Islet precursor cell (in vitro differentiated cells): Measurements from ENCODE around the gene AARSD1.
"Not testable (repeated sequence)": the region's sequence is repeated elsewhere in the genome, so short reads cannot be mapped to it uniquely, and the experiment has no call there.

Experiments
- DNase-seq: peaks from one replicate; pipeline ENCODE4 v3.0.0-alpha.2; 2018

AARSD1 gene

DNA sequence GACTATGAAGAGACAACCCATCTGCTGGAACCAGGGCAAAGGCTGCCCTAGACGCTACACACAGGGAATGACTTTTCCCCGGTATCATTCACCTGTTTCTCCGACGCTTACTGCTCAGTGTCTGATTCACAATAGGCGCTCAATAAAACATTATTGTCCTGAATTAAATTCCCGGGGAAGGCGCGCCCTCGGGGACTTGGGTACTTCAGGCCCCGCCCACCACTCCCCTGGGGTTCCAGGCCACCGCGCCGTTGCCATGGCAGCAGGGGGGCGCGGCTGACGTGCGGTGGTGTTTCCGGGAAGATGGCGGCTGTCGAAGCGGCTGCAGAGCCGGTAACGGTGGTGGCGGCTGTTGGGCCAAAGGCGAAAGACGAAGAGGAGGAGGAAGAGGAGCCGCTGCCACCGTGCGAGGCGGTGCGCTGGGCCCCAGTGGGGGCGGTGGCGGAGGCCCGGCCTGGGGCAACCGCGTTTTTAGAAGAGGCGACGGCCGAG lies 16.1 kb upstream of the AARSD1 start, which contains the start of gene RUNDC1:
Gene RUNDC1, plus strand, starts transcription at position 292 of the 492 bp plus-strand sequence. Its CDS starts 12 bp downstream, at position 304.
- DNase-seq = peak; percentile 92

DNA sequence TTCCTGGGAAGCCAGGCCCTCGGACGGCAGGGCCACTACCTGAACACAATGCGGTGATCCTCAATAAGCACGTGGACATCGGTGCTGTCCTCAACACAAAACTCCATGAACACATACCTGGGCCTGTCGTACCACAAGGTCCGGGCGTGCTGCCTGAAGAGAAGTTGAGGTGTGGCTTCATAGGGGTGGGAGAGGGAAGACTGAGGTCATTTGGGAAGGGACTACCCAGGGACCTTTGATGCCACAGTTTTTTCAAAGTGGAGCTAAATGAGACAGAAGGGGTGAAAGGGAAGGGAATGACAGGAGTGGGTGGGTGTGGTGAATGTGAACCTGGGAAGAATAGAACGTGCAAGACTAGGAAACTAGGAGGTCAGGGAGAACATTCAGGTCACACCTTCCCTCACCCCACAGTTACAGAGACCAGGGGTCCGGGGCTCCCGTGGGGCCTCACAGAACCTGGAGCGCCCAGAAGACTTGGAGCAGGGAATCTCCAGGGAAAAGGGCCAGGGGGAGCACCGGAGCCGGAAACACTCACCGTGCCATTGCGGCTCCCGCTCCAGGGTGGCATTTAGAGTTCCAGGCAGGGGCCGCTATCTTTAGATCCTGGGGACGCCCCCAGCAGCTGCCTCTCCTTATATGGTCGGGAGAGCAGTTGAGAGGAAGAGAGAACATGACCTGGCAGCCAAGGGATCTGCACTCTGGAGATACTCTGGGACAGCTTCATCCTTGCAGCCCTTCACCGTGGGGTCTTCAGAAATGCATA lies 15.4 kb upstream of the AARSD1 start, which contains the start of gene PTGES3L:
Gene PTGES3L, minus strand, starts transcription at position 570 of the 763 bp plus-strand sequence. Its CDS starts 27 bp downstream, at position 543.
- DNase-seq = peak; percentile 92

DNA sequence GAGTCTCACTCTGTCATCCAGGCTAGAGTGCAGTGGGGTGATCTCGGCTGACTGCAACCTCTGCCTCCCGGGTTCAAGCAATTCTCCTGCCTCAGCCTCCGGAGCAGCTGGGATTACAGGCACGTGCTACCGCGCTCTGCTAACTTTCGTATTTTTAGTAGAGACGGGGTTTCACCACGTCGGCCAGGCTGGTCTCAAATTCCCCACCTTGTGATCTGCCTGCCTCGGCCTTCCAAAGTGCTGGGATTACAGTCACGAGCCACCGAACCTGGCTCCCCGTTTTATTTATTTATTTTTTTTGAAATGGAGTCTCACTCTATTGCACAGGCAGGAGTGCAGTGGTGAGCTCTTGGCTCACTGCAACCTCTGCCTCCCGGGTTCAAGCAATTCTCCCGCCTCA lies 11.4 kb upstream of the AARSD1 start:
- DNase-seq = not testable (repeated sequence)

DNA sequence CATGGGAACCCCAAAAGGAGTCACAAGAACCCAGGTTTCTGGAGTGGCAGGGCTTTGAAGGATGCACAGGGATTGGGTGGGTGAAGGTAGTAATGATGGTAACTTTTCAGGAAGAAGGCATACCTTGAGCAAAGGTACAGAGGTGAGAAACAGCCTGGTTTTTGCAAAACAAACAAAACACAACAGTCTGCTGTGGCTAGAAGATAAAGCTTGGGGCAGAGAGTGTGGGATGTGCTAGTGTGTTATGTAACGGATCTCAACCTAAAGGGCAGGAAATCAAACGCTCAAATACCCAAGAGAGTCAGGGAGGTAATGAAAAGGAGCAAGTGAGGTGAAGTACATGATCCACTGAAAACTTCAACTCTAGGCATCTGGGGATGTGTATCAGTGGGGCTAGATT lies 11.0 kb upstream of the AARSD1 start:
- no peak for DNase-seq

DNA sequence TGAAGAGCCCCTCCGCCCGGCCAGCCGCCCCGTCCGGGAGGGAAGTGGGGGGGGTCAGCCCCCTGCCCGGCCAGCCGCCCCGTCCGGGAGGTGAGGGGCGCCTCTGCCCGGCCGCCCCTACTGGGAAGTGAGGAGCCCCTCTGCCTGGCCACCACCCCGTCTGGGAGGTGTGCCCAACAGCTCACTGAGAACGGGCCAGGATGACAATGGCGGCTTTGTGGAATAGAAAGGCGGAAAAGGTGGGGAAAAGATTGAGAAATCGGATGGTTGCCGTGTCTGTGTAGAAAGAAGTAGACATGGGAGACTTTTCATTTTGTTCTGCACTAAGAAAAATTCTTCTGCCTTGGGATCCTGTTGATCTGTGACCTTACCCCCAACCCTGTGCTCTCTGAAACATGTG lies 9.1 kb upstream of the AARSD1 start:
- not testable (repeated sequence) for DNase-seq

DNA sequence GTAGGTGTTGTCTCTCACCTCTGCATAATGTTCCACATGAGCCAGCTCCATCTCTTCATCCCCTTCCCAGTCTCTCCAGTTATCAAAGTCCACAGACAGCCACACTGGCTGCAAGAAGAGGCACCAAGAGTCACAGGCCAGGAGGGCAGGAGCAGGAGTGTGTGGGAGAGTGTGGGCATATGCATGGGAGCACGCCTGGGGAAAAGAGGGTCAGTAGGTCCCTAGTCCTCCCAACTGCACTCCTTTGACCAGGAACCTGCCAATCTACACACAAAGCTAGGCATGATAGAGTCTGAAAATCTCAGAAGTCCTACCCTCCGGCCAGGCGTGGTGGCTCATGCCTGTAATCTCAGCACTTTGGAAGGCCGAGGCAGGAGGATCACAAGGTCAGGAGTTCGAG lies 7.3 kb upstream of the AARSD1 start:
- DNase-seq = no peak

DNA sequence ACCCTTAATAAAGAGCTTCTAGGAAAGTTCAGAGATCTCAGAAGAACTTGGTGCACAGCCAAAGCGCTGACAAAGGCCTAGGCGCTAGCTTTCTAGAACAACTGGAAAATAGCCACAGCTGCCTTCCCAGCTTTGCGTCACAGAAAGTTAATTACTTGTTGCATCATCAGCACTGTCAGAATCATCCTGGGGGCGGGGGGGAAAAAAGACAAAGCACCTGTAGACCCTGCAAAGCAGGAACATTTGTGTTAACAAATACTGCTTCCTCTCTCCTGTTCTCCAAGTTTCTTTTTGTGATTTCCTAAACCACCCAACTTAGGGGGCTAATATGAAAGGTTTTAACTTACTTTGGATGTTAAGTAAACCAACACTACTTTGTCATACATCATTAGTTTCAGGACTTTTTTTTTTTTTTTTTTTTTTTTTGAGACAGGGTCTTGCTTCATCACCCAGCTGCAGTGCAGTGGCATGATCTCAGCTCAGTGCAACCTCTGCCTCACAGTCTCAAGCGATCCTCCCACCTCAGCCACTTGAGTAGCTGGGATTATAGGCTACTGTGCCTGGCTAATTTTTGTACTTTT lies 4.8 kb upstream of the AARSD1 start:
- DNase-seq = no peak

DNA sequence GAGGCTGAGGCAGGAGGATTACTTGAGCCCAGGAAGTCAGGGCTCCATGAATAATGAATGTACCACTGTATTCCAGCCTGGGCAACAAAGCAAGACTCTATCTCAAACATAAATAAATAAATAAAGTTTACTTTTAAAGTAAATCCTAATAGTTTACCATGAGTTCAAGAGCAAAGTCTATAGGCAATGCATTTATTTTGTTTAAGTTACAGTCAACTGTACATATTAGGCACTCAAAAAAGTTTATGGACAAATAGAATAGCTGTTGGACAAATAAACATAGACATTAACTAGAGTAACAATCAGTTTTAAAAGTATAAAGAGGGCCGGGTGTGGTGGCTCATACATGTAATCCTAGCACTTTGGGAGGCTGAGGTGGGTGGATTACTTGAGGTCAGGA lies 3.7 kb upstream of the AARSD1 start:
- DNase-seq = no peak

DNA sequence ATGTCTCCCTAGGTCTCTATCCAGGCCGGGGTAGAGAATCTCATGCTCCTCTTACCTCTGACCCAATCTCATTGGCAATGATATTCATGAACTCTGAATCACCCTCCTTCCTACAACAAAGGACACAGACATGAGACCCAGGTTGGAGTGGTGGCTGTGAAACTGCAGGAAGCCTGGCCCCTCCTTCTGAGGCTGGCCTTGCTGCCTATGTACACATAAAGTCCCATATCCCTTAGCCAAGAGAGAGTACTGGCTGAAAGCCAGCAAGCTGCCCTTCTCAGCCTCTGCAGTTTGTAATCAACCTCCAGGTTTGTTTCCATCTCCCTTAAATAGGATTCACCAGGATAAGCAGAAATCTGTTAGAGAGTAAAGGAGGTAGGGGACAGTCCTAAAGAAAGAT lies 10.6 kb downstream of the AARSD1 start:
- no peak for DNase-seq

DNA sequence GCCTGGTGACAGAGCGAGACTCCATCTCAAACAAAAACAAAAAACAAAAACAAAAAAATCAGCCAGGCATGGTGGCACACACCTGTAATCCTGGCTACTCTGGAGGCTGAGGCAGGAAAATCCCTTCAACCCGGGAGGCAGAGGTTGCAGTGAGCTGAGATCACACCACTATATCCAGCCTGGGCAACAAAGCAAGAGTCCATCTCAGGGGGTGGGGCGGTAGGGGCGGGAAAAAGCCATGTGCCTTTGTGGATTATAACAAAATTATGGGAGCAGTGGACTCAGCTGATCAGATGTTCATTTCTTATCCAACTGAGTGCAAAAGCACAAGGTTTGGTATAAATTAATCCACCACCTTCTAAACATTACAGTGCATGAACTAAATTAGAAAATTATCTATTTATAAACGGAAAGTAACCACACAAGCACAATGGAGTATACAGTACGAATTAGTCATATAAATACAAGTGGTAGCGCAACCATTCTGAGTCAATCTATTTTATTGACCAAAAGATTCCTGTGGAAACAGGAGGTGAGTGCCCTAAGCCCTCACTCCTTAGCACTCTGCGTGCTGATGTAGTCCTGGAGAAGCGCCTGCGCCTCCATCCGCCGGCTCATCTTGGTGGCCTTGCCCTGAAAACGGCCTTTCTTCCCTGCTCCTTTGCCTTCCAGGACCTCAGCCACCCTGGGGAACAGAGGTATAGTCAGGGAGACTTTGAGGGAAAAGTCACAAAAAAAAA lies 14.0 kb downstream of the AARSD1 start:
- DNase-seq = no peak

DNA sequence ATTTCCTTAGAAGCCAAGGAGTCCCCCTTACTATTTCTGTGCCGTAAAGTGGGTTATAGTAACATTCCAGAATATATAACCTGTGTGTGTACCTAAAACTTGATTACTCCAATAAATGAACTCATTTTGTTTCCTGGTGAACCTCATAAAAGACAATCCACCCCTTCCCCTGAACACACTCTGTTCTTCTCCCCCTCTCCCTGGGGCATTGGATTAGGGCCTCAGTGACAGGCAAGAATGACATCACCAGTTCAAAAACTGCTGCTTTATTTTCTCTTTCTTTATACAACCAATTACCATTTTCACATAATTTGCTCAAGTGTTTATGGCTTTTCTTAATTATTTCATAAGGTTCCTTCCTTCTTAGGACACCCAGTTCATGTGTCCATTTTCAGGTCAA lies 17.4 kb downstream of the AARSD1 start:
- no peak for DNase-seq

DNA sequence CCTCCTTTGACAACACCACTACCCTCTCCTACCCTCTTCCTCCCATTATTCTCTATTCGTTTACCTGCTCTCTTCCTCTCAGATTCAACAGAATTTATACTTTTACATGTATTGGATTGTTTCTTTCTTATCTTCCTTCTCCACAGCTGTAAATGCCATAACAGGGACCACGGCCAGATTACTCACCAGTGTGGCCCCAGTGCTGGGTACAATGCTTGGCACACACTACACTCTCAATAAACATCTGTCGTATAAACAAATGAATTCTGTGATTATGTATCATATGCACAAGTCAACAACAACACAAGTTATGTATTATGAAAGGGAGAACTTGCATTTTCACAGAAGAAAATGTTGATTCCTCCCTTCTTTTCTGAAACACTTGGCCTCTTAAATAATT lies 20.0 kb downstream of the AARSD1 start:
- no peak for DNase-seq

DNA sequence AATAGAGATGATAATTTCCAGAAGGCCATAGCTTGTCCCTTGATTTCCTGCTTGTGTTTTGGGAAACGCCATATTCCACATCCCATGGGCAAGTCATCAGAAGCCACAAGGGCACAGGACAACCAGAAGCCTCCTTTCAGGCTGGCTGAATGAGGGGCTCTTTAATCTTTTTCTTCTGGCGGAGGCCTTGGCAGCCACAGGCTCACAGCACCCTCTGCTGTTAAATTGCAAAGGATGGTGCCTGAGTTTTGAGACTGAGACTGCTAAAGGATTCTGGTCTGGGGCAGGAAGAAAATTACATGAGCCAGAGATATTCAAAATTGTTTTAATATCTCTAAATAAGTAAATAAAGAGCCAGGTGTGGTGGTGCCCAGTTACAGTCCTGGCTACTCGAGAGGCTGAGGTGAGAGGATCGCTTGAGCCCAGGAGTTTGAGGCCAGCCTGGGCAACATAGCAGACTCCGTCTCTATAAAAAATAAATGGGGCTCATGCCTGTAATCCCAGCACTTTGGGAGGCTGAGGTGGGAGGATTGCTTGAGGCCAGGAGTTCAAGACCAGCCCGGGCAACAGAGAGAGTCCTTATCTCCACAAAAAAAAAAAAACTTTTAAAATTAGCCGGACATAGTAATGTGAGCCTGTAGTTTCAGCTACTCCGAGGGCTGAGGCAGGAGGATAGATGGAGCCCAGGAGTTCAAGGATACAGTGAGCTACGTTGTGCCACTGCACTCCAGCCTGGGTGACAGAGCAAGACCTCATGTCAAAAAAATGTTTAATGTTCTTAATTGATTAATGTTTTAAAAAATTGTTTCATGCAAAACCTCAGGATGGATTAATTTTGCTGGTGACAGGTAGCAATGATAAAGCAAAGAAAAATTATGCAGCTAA lies 26.3 kb downstream of the AARSD1 start:
- peak; percentile 88 for DNase-seq

DNA sequence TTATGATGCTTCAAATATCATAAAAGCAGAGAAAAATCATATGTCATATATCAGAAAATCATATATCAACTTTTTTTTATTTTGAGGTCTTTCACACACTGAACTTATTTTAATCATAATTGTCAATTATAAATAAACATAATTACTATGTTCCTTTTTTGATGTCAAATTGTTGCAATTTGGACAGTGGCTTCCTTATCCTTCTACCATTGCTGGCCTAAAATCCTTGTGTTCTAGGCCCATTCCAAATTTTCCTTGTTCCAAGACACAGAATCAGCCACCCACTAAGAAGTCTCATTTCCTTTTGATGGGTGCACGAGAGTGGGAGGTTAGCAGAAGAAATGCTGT lies 34.8 kb downstream of the AARSD1 start:
- DNase-seq = no peak

DNA sequence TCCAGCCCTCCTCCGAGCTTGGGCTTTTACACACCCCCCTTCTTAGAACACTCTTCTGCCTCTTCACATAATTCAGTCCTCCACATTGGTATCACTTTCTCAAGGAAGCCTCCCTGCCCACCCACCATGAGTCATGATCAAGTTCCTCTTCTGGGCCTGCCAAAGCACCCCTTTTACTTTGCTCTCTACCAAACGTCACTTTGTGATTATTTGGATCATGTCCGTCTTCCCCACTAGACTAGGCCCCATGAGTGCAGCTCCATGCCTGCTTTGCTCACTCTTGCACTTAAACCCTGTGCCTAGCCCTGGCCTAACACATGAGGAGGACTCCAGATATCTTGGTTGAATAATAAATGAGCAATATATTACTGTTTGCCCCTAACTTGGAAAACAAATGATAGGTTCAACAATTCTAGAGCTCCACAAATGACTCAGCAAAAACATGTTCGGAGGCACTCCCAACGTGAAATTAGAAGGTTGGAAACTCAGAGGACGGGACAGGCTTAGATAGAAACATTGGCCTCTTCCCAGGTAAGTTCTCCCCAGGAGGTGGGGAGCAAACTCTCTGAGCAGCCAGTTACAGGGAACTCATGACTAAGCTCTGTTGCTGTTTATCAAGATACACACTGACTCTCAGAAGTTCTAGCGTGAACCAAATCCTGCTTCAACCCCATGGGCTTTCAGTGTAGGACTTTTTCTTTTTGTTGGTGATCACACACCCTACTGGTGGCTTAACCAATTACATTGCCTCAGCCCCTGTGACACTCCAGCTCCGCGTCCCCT lies 35.3 kb downstream of the AARSD1 start:
- DNase-seq = peak; percentile 82

DNA sequence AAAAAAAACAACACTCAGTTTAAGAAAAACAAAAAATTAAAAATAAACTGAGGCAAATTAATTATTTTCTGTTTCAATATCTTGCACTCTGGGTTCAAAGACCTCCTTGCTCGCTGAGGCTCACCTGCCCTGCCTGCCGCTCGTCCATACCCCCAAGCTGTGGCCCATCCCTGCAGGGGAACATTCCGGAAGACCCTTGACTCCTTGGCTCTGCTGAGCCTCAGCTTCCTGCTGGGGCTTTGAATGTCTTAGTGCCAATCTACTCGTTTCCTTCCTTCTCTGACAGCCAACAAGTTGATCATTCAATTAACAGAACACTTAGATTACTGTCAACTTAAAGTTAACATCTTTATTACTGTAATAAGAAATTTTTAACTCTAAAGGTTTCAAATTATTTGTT lies 39.4 kb downstream of the AARSD1 start:
- DNase-seq = no peak

DNA sequence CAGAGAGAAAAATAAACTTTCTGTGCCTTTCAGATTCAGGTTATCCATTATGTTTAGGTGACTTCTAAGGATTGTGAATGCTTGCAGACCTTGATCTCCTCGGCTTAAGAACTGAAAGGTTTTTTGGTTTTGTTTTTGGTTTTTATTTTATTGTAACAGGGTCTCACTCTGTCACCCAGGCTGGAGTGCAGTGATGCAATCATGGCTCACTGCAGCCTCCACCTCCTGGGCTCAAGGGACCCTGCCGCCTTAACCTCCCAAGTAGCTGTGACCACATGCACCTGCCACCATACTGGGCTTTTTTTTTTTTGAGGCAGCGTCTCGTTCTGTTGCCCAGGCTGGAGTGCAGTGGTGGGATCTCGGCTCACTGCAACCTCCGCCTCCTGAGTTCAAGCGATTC lies 40.8 kb downstream of the AARSD1 start:
- DNase-seq = not testable (repeated sequence)

DNA sequence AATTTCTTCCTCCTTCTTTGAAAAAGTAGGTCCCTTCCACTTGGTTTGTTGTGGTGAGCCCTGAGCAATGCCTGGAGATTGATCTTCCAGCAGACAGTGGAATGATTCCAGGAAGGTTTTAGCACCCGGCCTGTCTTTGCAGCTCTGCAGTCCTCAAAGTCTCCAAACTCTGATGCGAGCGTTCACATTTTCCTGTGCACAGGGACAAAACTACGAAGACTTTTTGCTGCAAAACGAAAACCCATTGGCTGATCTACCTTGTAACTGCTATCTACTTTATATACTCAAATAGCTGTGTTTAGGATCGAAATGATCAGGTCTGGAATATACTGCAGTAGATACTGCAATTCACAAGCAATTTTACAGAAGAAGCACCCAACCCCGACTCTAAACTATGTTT lies 42.0 kb downstream of the AARSD1 start:
- no peak for DNase-seq

DNA sequence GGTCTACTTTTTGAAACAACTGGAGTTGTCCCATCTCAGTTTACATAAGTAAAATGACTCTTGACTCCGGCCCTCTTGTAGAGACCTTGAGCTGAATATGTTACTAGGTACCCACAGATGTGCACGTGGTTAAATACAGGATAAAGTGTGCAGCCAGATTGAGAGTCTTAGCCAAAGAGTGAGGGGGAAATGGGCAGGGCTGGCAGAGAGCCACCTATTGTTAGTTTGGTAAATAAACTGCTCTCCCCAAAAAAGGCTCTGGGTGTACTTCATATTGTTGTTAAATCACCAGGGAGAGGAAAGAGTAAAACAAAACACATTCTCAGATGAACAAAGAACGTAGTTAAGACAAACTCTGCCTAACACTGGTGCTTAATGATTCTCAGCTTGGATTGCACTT lies 43.3 kb downstream of the AARSD1 start:
- no peak for DNase-seq

DNA sequence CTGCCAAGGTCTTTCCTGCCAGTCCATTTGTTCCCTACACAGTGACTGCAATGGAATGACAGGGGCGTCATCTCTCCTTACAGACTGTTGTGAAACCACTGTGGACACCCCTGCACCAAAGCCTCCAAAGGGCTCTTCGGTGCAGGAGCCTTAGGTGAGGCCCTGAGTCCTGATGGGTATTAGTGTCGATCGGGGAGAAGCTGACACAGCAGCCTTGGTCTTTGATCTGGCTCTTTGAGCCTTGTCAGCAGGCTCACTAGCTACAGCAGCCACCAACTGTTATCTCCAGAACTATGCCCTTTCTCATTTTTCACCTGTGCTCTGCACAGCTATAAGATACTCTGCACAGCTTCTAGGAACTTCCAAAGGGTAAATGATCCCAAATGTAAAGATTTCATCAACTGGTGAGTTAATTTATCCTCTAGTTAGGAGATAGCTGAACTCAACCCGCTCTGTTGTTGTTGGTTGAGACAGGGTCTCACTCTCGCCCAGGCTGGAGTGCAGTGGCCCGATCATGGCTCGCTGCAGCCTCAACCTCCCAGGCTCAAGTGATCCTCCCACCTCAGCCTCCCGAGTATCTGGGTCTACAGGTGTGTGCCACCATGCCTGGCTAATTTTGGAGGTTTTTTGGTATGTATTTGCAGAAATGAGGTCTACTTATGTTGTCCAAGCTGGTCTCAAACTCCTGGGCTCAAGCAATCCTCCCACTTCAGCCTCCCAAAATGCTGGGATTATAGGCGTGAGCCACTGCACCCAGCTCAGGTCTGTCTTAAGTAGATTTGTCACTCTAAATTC lies 44.0 kb downstream of the AARSD1 start:
- DNase-seq = no peak

DNA sequence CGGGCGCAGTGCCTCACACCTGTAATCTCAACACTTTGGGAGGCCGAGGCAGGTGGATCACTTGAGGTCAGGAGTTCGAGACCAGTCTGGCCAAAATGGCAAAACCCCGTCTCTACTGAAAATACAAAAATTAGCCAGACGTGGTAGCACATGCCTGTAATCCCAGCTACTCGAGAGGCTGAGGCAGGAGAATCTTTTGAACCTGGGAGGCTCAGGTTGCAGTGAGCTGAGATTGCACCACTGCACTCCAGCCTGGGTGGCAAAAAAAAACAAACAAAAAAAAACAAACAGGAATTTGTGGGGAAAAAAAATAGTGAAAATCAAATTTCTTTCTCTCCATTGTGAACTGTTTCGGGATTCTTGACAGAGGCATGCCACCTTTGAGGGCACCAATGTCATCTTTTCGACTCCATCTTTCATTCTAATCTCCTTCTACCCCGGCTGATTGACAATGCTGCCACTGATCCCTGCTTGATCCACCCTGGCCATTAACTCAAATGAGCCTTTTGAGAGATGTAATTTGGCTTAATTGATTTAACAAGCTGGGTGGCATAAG lies 44.7 kb downstream of the AARSD1 start:
- not testable (repeated sequence) for DNase-seq
